SU-DHL-6 (cell line): ENCODE data around the gene TCF4.

ENCODE experiments used
- H2AFZ ChIP-seq: fragments of 200-600 bp; sonication (generic); 2 replicates; pipeline ENCODE4 v1.6.1; 2014; ENCODE audit warnings: low read depth, mild to moderate bottlenecking, moderate library complexity, mixed read lengths, antibody characterized with exemption, low read length; ENCODE audit not compliant: severe bottlenecking
- H3F3A ChIP-seq: fragments of 200-600 bp; shearing (Covaris generic); 2 replicates; pipeline ENCODE4 v1.6.0; 2016; ENCODE audit warnings: antibody characterized with exemption, mild to moderate bottlenecking; ENCODE audit not compliant: insufficient read depth
- H3K27ac ChIP-seq: fragments of 200-600 bp; sonication (generic); 2 replicates; pipeline ENCODE4 v1.5.1; 2016; ENCODE audit warnings: low read depth, mild to moderate bottlenecking, low read length, moderate library complexity, mixed read lengths
- H3K27me3 ChIP-seq: fragments of 200-600 bp; sonication (generic), shearing (Covaris generic); 2 replicates; pipeline ENCODE4 v1.6.0; 2014; ENCODE audit warnings: mild to moderate bottlenecking, low read length
- H3K36me3 ChIP-seq: fragments of 200-600 bp; sonication (generic); 2 replicates; pipeline ENCODE4 v1.6.1; 2014; ENCODE audit warnings: mild to moderate bottlenecking, low read length, mixed read lengths
- H3K4me2 ChIP-seq: fragments of 300-600, 200-600 bp; shearing (Covaris generic), sonication (generic); 2 replicates; pipeline ENCODE4 v1.6.0; 2014; ENCODE audit warnings: low read length, low read depth, mild to moderate bottlenecking; ENCODE audit not compliant: poor library complexity, severe bottlenecking
- H3K4me3 ChIP-seq: fragments of 200-600 bp; sonication (generic); 2 replicates; pipeline ENCODE4 v1.5.1; 2014; ENCODE audit warnings: antibody characterized with exemption, low read length, mild to moderate bottlenecking, mixed read lengths; ENCODE audit not compliant: insufficient read depth, poor library complexity, severe bottlenecking
- H3K79me2 ChIP-seq: fragments of 200-600 bp; sonication (generic); 2 replicates; pipeline ENCODE4 v1.6.1; 2014; ENCODE audit warnings: mild to moderate bottlenecking, low read length, moderate library complexity; ENCODE audit not compliant: insufficient read depth
- H3K9ac ChIP-seq: fragments of 200-600 bp; sonication (generic); 2 replicates; pipeline ENCODE4 v1.7.0; 2014; ENCODE audit warnings: mild to moderate bottlenecking, low read length
- H3K9me2 ChIP-seq: fragments of 200-600 bp; sonication (generic); replicated peaks from 2 replicates; pipeline ENCODE4 v1.6.1; 2014; ENCODE audit warnings: low read length; ENCODE audit not compliant: insufficient read depth
- H3K9me3 ChIP-seq: fragments of 200-600 bp; sonication (generic); 2 replicates; pipeline ENCODE4 v1.6.1; 2014; ENCODE audit warnings: low read length, mixed read lengths; ENCODE audit not compliant: insufficient read depth
- H4K20me1 ChIP-seq: fragments of 200-600 bp; sonication (generic); 2 replicates; pipeline ENCODE4 v1.6.1; 2014; ENCODE audit warnings: low read depth, mild to moderate bottlenecking, antibody characterized with exemption, low read length, moderate library complexity, mixed read lengths
- EZH2phosphoT487 ChIP-seq: fragments of 200-600 bp; sonication (generic), shearing (Covaris generic); conservative IDR thresholded peaks from 2 replicates; pipeline ENCODE4 v1.6.1; 2018; ENCODE audit warnings: mild to moderate bottlenecking, antibody characterized with exemption, low read length, moderate library complexity, mixed read lengths
- TF ChIP-seq, protein P1 (sequence below): fragments of 200-600 bp; sonication (generic); IDR thresholded peaks from one replicate; pipeline ENCODE4 v1.5.1; 2017; ENCODE audit warnings: antibody characterized with exemption, mild to moderate bottlenecking, low read length, moderate library complexity; ENCODE audit not compliant: insufficient read depth, poor library complexity, severe bottlenecking

The TCF4 gene

DNA sequence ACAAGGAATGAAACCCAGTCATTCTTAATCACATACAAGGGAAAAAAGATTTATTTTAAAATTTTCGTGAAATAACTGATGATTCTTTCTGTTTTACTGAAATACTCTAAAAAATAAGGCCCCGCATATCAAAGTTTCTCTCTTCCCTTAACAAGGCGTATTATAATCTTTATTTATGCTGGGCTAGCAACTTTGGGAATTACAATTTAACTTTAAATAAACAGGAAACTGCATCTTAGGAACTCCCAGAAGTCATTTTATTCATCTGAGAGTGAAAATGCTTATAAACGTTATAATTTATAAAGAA lies 166.7 kb downstream of the TCF4 start:
- Histone ChIP-seq H3K27ac (no peak overlapping the region), H3K9me3 (no peaks in the 10 kb centered on the region), H3K9ac (no peak overlapping the region), H3K4me2 (no peak overlapping the region), H3F3A (no peaks in the 10 kb centered on the region), H3K36me3 (no peaks in the 10 kb centered on the region), H2AFZ (no peak overlapping the region), H3K4me3 (no peak overlapping the region), H3K79me2 (no peaks in the 10 kb centered on the region), H4K20me1 (no peaks in the 10 kb centered on the region), H3K9me2 (no peaks in the 10 kb centered on the region), H3K27me3 (no peaks in the 10 kb centered on the region)
- TF ChIP-seq, protein P1, sequence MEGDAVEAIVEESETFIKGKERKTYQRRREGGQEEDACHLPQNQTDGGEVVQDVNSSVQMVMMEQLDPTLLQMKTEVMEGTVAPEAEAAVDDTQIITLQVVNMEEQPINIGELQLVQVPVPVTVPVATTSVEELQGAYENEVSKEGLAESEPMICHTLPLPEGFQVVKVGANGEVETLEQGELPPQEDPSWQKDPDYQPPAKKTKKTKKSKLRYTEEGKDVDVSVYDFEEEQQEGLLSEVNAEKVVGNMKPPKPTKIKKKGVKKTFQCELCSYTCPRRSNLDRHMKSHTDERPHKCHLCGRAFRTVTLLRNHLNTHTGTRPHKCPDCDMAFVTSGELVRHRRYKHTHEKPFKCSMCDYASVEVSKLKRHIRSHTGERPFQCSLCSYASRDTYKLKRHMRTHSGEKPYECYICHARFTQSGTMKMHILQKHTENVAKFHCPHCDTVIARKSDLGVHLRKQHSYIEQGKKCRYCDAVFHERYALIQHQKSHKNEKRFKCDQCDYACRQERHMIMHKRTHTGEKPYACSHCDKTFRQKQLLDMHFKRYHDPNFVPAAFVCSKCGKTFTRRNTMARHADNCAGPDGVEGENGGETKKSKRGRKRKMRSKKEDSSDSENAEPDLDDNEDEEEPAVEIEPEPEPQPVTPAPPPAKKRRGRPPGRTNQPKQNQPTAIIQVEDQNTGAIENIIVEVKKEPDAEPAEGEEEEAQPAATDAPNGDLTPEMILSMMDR, result no peak
- TF ChIP-seq EZH2phosphoT487, result no peak

DNA sequence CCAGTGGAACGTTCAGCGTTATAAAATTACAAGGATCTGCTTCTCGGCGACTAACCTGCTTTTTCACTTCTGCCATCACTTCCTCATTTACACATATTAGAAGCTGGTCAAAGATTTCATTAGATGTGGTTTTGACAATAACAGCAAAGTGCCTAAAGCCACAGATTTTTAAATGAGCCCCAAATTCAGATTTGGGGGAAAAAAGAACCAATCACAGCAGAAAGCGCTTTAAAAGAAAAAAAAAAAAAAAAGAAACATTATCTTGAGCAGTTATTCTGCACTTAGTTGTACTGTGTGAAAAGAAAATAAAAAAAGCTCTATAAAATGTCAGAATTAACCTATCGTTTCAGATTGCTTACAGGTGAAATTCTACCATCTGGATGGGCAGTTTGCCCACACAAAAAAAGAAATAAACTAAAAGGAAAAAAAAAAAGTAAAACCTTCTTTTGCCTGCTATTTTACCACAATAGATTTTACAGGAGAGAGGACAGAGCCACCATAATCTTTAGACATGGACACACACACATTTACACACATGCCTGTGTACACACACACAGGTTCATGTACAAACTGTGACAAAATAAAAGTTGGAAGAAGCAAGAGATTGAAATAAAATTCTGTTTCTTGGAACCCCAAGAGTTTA lies 167.2 kb downstream of the TCF4 start:
- Histone ChIP-seq H4K20me1 (no peaks in the 10 kb centered on the region), H3F3A (no peaks in the 10 kb centered on the region), H3K4me3 (no peak overlapping the region), H3K4me2 (no peak overlapping the region), H2AFZ (no peak overlapping the region), H3K27ac (no peak overlapping the region), H3K9me2 (no peaks in the 10 kb centered on the region), H3K27me3 (no peaks in the 10 kb centered on the region), H3K79me2 (no peaks in the 10 kb centered on the region), H3K9me3 (no peaks in the 10 kb centered on the region), H3K9ac (no peak overlapping the region), H3K36me3 (no peaks in the 10 kb centered on the region)
- TF ChIP-seq EZH2phosphoT487, result no peak
- TF ChIP-seq, protein P1, result no peak

DNA sequence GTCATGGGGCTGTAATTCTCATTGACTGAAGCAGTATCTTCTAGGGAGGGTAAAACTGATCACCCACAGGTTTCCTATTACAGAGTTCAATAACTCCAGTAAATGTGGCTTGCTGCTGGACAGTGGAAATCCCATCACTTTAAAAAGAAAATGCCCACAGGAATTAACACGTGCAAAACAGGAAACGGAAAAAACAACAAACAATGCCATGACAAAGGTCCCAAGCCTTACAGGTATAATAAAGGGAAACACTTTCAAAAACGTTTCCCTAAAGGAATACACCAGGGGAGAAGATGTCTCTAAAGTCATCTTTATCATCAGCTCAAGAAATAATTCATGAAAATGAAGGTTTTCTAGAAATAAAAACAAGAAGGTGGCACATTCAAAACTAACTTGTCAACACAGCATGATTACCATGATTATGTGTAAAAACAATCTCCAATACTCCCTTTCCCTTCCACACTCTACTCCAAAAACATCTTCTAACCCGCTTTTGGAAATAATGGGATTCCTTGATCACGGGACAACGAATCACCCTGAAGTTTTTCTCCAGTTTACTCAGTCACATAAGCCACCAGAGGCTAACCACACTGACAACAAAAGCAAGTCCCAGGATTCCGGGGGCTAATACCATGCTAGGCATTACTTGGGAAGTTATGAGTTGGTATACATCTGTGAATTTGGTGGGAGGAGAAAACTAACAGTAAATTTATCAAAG lies 167.9 kb downstream of the TCF4 start:
- Histone ChIP-seq H3K4me3 (no peak overlapping the region), H3K36me3 (no peaks in the 10 kb centered on the region), H3F3A (no peaks in the 10 kb centered on the region), H3K79me2 (no peaks in the 10 kb centered on the region), H3K27ac (no peak overlapping the region), H3K4me2 (no peak overlapping the region), H4K20me1 (no peaks in the 10 kb centered on the region), H3K9ac (no peak overlapping the region), H3K27me3 (no peaks in the 10 kb centered on the region), H2AFZ (no peak overlapping the region), H3K9me3 (no peaks in the 10 kb centered on the region), H3K9me2 (no peaks in the 10 kb centered on the region)
- no peak for TF ChIP-seq EZH2phosphoT487
- TF ChIP-seq, protein P1, result no peak
